Fibroblast of villous mesenchyme (primary cell): Measurements from ENCODE around the gene NASP. TPM values are rescaled to one million over a fixed set of nuclear protein-coding genes. Genes with fewer than 3 reads are reported as not detected.
A peak's percentile ranks its signal among the peaks of the same experiment; 100 is the strongest.

Experiments used
- DNase-seq: peaks from one replicate; pipeline ENCODE4 v3.0.0-alpha.2; 2010; ENCODE audit warnings: low read depth
- H3K4me3 ChIP-seq: 2 replicates; pipeline ENCODE4 v1.5.1; 2011; ENCODE audit warnings: low read depth, mild to moderate bottlenecking, low read length
- total RNA-seq: library from RNA; depleted of rRNA; stranded (reverse); fragments of >200 nt; gene quantifications from 2 replicates; pipeline ENCODE4 v1.2.3, GENCODE V29; 2012
- TF ChIP-seq, protein P1 (sequence below): IDR thresholded peaks from 2 replicates; pipeline ENCODE4 v1.5.1; 2012; ENCODE audit warnings: low read depth, mild to moderate bottlenecking, low read length; ENCODE audit not compliant: insufficient read depth

The NASP gene
- total RNA-seq, 1 donor, result 50.5 TPM

- DNase-seq, result peak; percentile 19
- TF ChIP-seq, protein P1, sequence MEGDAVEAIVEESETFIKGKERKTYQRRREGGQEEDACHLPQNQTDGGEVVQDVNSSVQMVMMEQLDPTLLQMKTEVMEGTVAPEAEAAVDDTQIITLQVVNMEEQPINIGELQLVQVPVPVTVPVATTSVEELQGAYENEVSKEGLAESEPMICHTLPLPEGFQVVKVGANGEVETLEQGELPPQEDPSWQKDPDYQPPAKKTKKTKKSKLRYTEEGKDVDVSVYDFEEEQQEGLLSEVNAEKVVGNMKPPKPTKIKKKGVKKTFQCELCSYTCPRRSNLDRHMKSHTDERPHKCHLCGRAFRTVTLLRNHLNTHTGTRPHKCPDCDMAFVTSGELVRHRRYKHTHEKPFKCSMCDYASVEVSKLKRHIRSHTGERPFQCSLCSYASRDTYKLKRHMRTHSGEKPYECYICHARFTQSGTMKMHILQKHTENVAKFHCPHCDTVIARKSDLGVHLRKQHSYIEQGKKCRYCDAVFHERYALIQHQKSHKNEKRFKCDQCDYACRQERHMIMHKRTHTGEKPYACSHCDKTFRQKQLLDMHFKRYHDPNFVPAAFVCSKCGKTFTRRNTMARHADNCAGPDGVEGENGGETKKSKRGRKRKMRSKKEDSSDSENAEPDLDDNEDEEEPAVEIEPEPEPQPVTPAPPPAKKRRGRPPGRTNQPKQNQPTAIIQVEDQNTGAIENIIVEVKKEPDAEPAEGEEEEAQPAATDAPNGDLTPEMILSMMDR, result no peak
- H3K4me3 ChIP-seq, result no peak within 1 kb of the TSS
Measured at GRCh38 chr1:45623972-45624371, 40.1 kb downstream of the NASP start, which contains the start of gene CCDC17. Gene CCDC17 (minus strand): TSS chr1:45624054. CDS start chr1:45623909, 145 bp downstream.

- no peak overlapping the region for H3K4me3 ChIP-seq
- TF ChIP-seq, protein P1, result no peak
- DNase-seq, result no peak
Measured at GRCh38 chr1:45629035-45629434, 45.2 kb downstream of the NASP start.

- TF ChIP-seq, protein P1, result no peak
- DNase-seq, result no peak
- no peak overlapping the region for H3K4me3 ChIP-seq
Measured at GRCh38 chr1:45630429-45630828, 46.6 kb downstream of the NASP start.

- no peak for DNase-seq
- TF ChIP-seq, protein P1, result no peak
- no peak overlapping the region for H3K4me3 ChIP-seq
Measured at GRCh38 chr1:45635211-45635610, 51.4 kb downstream of the NASP start.

DNA sequence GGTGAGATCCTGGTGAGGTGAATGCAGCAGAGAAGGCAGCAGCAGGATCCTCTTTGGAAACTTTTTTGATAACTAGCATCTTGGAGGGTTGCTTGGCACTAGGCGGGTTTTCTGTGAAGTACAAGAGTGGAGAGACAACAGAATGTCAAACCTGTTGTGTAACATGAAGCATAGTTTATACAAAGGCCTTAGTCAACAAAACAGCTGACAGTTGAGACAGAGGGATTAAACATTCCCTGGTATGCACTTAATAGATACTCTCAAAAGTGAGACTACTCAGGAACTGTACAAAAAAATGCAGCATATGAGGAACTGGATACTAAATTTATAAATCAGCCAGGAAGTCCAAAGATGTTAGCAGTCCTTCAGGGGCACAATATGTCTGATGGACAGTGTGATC, 56.5 kb downstream of the NASP start:
- TF ChIP-seq, protein P1, result no peak
- no peak overlapping the region for H3K4me3 ChIP-seq
- peak; percentile 45 for DNase-seq

DNA sequence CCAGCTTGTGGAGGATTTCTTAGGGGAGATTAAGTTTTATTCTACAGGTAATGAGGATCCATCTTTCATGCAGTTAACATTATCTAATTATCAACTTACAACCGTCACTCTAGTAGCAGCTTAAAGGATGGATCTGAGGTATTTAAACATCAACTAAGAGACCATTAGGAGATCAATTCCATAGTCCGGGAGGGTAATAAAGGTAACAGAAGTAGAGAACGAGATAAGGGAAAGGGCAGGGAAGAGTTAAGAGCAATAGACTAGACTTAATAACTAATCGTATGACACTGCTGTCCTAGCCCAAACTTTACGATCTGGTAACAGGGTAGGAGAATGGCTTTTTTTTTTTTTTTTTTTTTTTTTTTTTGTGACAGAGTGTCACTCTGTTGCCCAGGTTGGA, 59.5 kb downstream of the NASP start:
- TF ChIP-seq, protein P1, result no peak
- no peak for DNase-seq
- no peak overlapping the region for H3K4me3 ChIP-seq

DNA sequence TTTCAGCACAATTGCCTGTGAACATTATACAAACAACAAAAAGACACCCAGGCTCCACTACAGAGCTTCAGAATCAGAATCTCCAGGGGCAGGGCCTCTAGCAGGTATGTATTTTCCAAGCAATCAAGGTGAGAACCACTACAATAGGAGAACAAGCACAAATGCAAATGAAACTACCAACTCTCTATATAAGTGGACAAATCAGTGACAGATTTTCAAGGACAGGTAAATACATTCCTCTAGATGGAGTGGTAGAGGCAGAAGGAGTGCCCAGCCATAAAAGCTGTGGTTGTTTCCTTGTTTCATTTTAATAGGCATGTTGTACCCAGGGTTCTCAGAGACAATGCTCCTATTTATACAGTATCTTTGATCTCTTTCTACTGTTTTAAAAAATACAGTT, 60.1 kb downstream of the NASP start:
- no peak overlapping the region for H3K4me3 ChIP-seq
- TF ChIP-seq, protein P1, result no peak
- no peak for DNase-seq
